ENCODE results near the gene BCL7B. TPM values are rescaled to one million over a fixed set of nuclear protein-coding genes. Genes with fewer than 3 reads are reported as not detected.
"Not testable (repeated sequence)": the region's sequence is repeated elsewhere in the genome, so short reads cannot be mapped to it uniquely, and the experiment has no call there.

The BCL7B gene
- total and polyA plus RNA-seq, 4 donors = 8.2 to 42.5 (median 26.4) TPM

DNA sequence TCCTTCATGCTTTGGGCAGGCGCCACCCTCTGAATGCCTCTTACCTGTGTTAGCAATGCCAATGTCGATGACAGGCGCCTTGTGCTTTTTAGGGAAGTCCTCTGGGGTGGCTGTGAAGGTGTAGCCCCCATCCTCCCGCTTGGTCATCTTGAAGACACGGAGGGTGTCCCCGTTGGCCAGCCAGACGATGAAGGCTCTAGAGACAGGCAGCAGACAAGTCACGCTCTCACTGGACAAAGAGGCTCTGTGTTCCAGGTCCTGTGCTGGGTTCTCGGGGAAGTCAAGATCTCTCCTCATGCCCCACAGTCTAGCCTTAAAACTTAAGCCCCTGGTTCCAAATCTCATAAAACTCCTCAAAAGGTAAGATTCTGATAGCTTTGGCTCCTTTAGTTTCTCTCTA lies 15.8 kb upstream of the BCL7B start:
- no peaks in the 10 kb centered on the region for H3K27me3 ChIP-seq (ENCODE audit: control insufficient read depth, insufficient read depth, low read length)
- H3K4me3 ChIP-seq (ENCODE audit: low read depth, low read length) = no peak overlapping the region
- peaks cover 66% of the 10 kb centered on the region for H3K36me3 ChIP-seq (ENCODE audit: control insufficient read depth, insufficient read depth, low read length)
- peaks cover 15% of the 10 kb centered on the region for H3K4me1 ChIP-seq (ENCODE audit: control insufficient read depth, insufficient read depth, low read length)
- no peaks in the 10 kb centered on the region for H3K9me3 ChIP-seq (ENCODE audit: control insufficient read depth, insufficient read depth, low read length)
- no peak overlapping the region for H3K27ac ChIP-seq (ENCODE audit: low read depth, low read length)
- WGBS (ENCODE audit: insufficient coverage) = 95% methylated on average over 9 of the region's 9 CpGs
- no peak for DNase-seq (ENCODE audit: low read depth in 4 of 6, low spot score in 6 of 6)

DNA sequence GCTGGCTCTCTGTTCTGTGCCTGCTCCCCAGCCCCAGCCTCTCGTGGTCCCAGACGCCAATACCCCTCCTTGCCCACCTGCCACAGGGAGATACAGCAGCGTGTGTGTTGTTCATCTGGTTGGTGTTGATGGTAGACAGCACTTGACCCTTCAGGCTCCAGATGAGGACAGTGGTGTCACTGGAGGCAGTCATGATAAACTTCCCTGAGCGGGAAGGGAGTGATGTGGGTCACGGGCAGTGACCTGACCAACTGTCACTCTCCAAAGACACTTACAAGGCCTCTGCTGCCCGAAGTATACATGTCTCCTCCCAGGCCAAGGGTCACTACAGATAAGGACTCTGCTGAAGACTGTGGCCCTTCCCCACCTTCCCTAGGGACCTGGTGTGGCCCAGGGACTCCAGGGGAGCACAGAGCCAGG lies 15.3 kb upstream of the BCL7B start:
- Histone ChIP-seq H3K4me3 (ENCODE audit: low read depth, low read length) (no peak overlapping the region), H3K27ac (ENCODE audit: low read depth, low read length) (no peak overlapping the region), H3K9me3 (ENCODE audit: control insufficient read depth, insufficient read depth, low read length) (no peaks in the 10 kb centered on the region), H3K36me3 (ENCODE audit: control insufficient read depth, insufficient read depth, low read length) (peaks cover 68% of the 10 kb centered on the region), H3K27me3 (ENCODE audit: control insufficient read depth, insufficient read depth, low read length) (no peaks in the 10 kb centered on the region), H3K4me1 (ENCODE audit: control insufficient read depth, insufficient read depth, low read length) (peaks cover 12% of the 10 kb centered on the region)
- no peak for DNase-seq (ENCODE audit: low read depth in 4 of 6, low spot score in 6 of 6)
- WGBS (ENCODE audit: insufficient coverage) = 85% methylated on average over 5 of the region's 6 CpGs

DNA sequence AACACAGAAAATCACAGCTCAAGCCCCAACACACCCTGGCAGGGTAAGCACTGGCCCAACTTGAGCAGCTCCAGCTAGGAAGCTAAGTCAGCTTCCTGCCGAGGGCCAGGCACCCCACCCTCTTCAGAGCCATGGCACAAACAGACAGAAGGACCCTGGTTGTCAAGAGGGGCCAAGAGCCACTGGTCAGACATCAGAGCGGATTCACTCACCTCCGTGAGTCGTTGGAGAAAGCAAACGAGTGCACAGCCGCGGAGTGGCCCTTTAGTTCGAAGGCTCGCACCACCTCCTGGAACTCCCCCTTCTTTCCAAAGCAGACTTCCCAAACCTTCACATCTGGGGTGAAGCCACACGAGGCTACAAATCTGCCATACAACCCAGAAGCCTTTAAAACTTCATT lies 13.5 kb upstream of the BCL7B start:
- Histone ChIP-seq H3K9me3 (ENCODE audit: control insufficient read depth, insufficient read depth, low read length) (no peaks in the 10 kb centered on the region), H3K4me1 (ENCODE audit: control insufficient read depth, insufficient read depth, low read length) (no peaks in the 10 kb centered on the region), H3K27ac (ENCODE audit: low read depth, low read length) (no peak overlapping the region), H3K27me3 (ENCODE audit: control insufficient read depth, insufficient read depth, low read length) (no peaks in the 10 kb centered on the region), H3K36me3 (ENCODE audit: control insufficient read depth, insufficient read depth, low read length) (peaks cover 62% of the 10 kb centered on the region), H3K4me3 (ENCODE audit: low read depth, low read length) (no peak overlapping the region)
- 98% methylated on average over 9 of the region's 10 CpGs for WGBS (ENCODE audit: insufficient coverage)
- no peak for DNase-seq (ENCODE audit: low read depth in 4 of 6, low spot score in 6 of 6)

DNA sequence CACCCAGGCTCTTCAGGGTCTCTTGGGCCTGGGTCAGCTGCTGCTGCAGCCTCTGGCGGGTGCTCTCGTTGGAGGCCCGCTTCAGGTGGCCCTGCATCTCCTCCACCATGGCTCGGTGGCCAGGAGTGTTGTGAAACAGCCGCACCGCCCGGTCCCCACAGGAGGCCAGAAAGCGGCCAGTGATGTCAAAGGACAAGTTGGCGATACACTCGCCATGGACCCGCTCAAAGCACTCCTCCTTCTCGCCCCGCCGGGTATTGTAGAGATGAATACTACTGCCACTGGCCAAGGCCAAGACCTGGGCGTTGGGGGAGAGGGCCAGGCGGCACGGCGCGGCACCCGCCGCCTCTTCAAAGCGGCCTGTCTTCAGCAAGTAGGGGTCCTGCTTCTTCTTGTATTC lies 13.0 kb upstream of the BCL7B start:
- Histone ChIP-seq H3K4me1 (ENCODE audit: control insufficient read depth, insufficient read depth, low read length) (no peaks in the 10 kb centered on the region), H3K9me3 (ENCODE audit: control insufficient read depth, insufficient read depth, low read length) (no peaks in the 10 kb centered on the region), H3K4me3 (ENCODE audit: low read depth, low read length) (no peak overlapping the region), H3K27ac (ENCODE audit: low read depth, low read length) (no peak overlapping the region), H3K27me3 (ENCODE audit: control insufficient read depth, insufficient read depth, low read length) (no peaks in the 10 kb centered on the region), H3K36me3 (ENCODE audit: control insufficient read depth, insufficient read depth, low read length) (peaks cover 60% of the 10 kb centered on the region)
- DNase-seq (ENCODE audit: low read depth in 4 of 6, low spot score in 6 of 6) = no peak
- 93% methylated on average over 21 of the region's 22 CpGs for WGBS (ENCODE audit: insufficient coverage)

DNA sequence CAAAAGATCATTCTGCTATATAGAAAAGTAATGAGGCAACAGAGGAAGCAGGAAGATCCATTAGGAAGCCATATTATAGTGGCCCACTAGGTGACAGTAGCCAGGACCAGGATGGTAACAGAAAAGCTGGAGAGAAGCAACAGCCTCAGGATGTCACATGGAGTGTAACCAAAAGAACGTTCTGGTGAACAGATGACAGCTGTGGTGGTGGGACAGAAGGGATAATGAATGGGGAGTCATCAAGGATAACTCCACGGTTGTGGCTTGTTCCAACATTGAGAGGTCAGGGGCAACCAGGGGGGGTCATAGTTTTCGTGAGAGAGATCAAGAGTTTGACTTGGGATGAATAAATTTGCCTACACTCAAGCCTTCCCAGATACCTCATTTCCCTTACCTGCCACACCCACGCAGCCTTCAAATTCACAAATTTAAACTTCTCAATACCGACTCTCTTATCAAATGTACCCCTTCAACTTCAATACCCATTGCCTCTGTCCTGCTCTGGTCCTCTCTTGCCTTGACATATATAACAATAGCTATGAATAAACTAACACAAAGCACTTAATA lies 11.6 kb upstream of the BCL7B start:
- Histone ChIP-seq H3K27me3 (ENCODE audit: control insufficient read depth, insufficient read depth, low read length) (no peaks in the 10 kb centered on the region), H3K36me3 (ENCODE audit: control insufficient read depth, insufficient read depth, low read length) (peaks cover 51% of the 10 kb centered on the region), H3K27ac (ENCODE audit: low read depth, low read length) (no peak overlapping the region), H3K4me1 (ENCODE audit: control insufficient read depth, insufficient read depth, low read length) (no peaks in the 10 kb centered on the region), H3K4me3 (ENCODE audit: low read depth, low read length) (no peak overlapping the region), H3K9me3 (ENCODE audit: control insufficient read depth, insufficient read depth, low read length) (no peaks in the 10 kb centered on the region)
- no peak for DNase-seq (ENCODE audit: low read depth in 4 of 6, low spot score in 6 of 6)
- WGBS (ENCODE audit: insufficient coverage) = 76% methylated on average over 4 of the region's 5 CpGs

DNA sequence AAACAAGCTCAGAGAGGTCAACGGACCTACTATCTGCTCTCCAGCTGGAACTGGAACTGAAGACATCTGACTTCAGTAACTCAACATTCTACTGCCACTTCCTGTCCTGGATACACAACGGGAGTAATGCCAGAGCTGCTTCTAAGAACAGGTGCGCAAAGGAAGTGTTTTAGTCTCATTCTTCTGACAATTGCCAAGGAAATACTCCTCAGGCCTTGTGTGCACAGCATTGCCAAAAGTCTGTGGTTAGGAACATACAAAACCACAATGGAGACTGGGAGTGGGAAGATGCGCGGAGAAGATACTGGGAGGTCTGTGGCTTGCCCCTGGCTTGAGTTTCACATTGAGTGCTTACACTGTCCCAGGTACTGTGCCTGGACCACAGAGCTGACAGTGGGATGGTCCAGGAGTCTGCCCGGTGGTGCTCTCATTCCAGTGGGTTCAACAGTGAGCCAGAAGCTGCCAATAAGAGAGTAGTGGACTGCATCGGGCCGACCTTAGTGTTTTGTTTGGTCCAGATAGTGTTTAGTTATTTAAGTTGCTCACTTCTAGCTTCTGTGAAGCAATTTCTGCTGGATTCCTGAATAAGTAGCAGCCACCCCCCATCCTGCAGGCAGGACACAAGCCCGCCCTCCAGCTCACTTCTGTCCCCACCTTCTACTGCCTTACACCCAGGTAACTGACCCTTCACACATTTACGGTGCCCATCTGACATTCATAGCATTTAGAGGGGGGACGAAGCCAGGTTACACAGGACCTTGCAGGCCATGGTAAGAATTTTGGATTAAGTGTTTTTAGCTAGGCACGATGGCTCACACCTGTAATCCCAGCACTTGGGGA lies 10.6 kb upstream of the BCL7B start:
- DNase-seq (ENCODE audit: low read depth in 4 of 6, low spot score in 6 of 6) = no peak
- H3K4me3 ChIP-seq (ENCODE audit: low read depth, low read length) = no peak overlapping the region
- no peaks in the 10 kb centered on the region for H3K27me3 ChIP-seq (ENCODE audit: control insufficient read depth, insufficient read depth, low read length)
- peaks cover 41% of the 10 kb centered on the region for H3K36me3 ChIP-seq (ENCODE audit: control insufficient read depth, insufficient read depth, low read length)
- no peaks in the 10 kb centered on the region for H3K4me1 ChIP-seq (ENCODE audit: control insufficient read depth, insufficient read depth, low read length)
- H3K27ac ChIP-seq (ENCODE audit: low read depth, low read length) = no peak overlapping the region
- no peaks in the 10 kb centered on the region for H3K9me3 ChIP-seq (ENCODE audit: control insufficient read depth, insufficient read depth, low read length)
- WGBS (ENCODE audit: insufficient coverage) = 88% methylated on average over 9 of the region's 12 CpGs

DNA sequence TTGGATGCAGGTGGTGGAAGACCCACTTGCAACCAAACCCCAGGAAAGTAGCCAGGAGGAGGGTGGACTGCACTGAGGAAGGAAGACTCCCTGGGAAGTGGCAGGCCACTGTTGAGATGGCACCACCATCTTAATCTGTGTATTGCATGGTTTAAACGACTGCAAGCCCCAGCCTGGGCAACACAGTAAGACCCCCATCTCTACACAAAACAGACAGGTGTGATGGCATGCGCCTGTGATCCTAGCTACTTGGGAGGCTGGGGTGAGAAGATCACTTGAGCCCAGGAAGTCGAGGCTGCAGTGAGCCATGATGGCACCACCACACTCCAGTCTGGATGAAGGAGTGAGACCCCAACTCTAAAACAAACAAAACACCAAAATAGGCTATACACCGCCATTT lies 9.7 kb upstream of the BCL7B start:
- no peak overlapping the region for H3K27ac ChIP-seq (ENCODE audit: low read depth, low read length)
- no CpG with 5 or more reads among the region's 4 CpGs for WGBS (ENCODE audit: insufficient coverage)

DNA sequence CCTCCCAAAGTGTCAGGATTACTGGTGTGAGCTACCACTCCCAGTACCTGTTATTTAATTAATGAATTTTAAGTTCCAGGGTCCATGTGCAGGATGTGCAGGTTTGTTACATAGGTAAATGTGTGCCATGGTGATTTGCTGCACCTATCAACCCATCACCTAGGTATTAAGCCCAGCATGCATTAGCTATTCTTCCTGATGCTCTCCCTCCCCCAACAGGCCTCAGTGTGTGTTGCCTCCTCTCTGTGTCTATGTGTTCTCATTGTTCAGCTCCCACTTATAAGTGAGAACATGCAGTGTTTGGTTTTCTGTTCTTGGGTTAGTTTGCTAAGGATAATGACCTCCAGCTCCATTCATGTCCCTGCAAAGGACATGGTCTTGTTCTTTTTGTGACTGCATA lies 8.9 kb upstream of the BCL7B start:
- not testable (repeated sequence) for H3K27ac ChIP-seq (ENCODE audit: low read depth, low read length); H3K27me3 ChIP-seq (ENCODE audit: control insufficient read depth, insufficient read depth, low read length); DNase-seq (ENCODE audit: low read depth in 4 of 6, low spot score in 6 of 6); H3K4me1 ChIP-seq (ENCODE audit: control insufficient read depth, insufficient read depth, low read length); H3K9me3 ChIP-seq (ENCODE audit: control insufficient read depth, insufficient read depth, low read length); H3K4me3 ChIP-seq (ENCODE audit: low read depth, low read length)
- peaks cover 24% of the 10 kb centered on the region for H3K36me3 ChIP-seq (ENCODE audit: control insufficient read depth, insufficient read depth, low read length)

More for the DNA sequence above, 9.7 kb upstream of the BCL7B start:
- H3K27me3 ChIP-seq (ENCODE audit: control insufficient read depth, insufficient read depth, low read length) = no peaks in the 10 kb centered on the region
- no peak for DNase-seq (ENCODE audit: low read depth in 4 of 6, low spot score in 6 of 6)
- no peaks in the 10 kb centered on the region for H3K9me3 ChIP-seq (ENCODE audit: control insufficient read depth, insufficient read depth, low read length)
- peaks cover 31% of the 10 kb centered on the region for H3K36me3 ChIP-seq (ENCODE audit: control insufficient read depth, insufficient read depth, low read length)
- H3K4me3 ChIP-seq (ENCODE audit: low read depth, low read length) = no peak overlapping the region
- no peaks in the 10 kb centered on the region for H3K4me1 ChIP-seq (ENCODE audit: control insufficient read depth, insufficient read depth, low read length)

DNA sequence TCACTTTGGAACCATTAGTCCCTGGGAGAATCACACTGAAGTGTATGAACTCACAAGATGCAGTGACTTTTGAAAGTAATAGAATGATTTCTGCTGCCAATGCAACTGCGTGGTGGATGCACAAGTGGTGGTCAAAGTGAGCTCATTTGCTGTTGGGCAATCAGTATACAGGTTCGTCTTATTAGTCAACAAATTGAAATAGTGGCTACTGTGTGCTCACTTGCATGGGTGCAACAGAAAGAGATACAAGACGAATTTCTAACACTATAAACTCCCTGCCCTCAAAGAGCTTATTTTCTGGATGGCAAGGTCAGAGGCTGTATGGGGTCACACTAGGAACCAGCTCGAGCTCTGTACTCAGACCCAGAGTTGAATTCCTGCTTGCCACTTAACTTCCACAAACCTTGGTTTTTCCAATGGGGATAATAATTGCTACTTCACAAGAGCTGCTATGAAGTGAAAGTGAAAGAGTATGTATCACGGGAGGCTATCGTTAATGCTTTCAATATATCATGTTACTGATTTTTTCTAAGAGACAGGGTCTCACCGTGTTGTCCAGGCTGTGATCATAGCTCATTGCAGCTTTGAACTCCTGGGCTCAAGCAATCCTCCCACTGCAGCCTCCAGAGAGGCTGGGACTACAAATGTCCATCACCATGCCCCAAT lies 8.3 kb upstream of the BCL7B start:
- Histone ChIP-seq H3K27ac (ENCODE audit: low read depth, low read length) (no peak overlapping the region), H3K4me1 (ENCODE audit: control insufficient read depth, insufficient read depth, low read length) (no peaks in the 10 kb centered on the region), H3K9me3 (ENCODE audit: control insufficient read depth, insufficient read depth, low read length) (no peaks in the 10 kb centered on the region), H3K36me3 (ENCODE audit: control insufficient read depth, insufficient read depth, low read length) (peaks cover 18% of the 10 kb centered on the region), H3K27me3 (ENCODE audit: control insufficient read depth, insufficient read depth, low read length) (no peaks in the 10 kb centered on the region), H3K4me3 (ENCODE audit: low read depth, low read length) (no peak overlapping the region)
- WGBS (ENCODE audit: insufficient coverage) = 80% methylated on average over 1 of the region's 7 CpGs
- DNase-seq (ENCODE audit: low read depth in 4 of 6, low spot score in 6 of 6) = no peak
